ENCODE data around the gene PRRC1.

PRRC1 gene

GRCh38 chr5:127602896-127603844 lies 85.7 kb downstream of the PRRC1 start:
- DNase-seq, result no peak

All from anterior cingulate cortex (tissue), 58 donors.